Effector CD4-positive, alpha-beta T cell (primary cell): Measurements from ENCODE around the gene PRKAA1.
"Not testable (repeated sequence)": the region's sequence is repeated elsewhere in the genome, so short reads cannot be mapped to it uniquely, and the experiment has no call there.

Experiments used
- DNase-seq: peaks from one replicate; pipeline ENCODE4 v3.0.0-alpha.2; 2020

PRKAA1 gene

DNA sequence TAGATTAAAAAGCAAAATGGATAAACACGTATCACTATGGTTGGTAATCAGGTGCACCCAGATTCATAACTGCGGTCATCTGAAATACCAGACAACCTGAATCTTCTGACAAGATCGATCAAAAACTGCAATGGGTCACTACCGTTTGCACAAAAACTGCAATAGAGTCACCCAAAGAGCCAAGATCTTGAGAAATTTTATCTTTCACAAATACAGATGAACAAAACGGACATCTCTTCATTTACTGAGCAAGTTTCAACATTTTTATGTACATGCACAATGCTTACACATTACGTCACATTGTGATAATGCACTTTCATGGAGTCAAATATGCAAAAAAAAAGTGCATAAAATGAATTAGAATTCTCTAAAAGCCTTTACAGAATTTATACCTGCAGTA, 18.6 kb downstream of the PRKAA1 start:
- no peak for DNase-seq

DNA sequence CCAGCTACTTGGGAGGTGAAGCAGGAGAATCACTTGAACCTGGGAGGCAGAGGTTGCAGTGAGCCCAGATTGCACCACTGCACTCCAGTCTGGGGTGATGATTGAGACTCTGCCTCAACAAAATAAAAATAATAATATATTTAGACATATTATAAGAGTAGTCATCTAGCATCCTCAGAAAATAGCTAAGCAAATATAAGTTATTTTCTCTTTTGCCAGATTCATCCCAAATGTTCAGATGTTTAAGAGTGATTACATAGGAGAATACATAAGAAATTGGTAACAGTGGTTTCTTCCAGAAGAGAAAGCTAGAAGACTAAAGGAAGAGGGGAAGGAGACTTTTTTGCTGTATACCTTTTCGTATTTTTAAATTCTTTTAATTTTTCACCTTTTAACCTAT, 20.0 kb downstream of the PRKAA1 start:
- no peak for DNase-seq

DNA sequence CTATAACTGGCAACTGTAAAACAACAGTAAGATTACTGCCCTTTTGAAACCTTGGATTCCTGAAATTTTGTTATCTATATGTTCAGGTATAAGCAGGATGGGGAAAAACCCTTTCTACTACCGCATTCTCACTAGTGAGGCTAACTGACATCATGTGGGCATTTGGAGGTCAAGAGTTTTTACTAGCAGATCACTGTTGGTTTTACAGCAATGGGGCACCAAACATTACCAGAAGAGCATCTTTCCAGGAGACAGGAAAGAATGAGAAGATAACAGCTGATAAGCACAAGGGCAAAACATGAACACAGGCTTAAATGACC, 21.6 kb downstream of the PRKAA1 start:
- no peak for DNase-seq

DNA sequence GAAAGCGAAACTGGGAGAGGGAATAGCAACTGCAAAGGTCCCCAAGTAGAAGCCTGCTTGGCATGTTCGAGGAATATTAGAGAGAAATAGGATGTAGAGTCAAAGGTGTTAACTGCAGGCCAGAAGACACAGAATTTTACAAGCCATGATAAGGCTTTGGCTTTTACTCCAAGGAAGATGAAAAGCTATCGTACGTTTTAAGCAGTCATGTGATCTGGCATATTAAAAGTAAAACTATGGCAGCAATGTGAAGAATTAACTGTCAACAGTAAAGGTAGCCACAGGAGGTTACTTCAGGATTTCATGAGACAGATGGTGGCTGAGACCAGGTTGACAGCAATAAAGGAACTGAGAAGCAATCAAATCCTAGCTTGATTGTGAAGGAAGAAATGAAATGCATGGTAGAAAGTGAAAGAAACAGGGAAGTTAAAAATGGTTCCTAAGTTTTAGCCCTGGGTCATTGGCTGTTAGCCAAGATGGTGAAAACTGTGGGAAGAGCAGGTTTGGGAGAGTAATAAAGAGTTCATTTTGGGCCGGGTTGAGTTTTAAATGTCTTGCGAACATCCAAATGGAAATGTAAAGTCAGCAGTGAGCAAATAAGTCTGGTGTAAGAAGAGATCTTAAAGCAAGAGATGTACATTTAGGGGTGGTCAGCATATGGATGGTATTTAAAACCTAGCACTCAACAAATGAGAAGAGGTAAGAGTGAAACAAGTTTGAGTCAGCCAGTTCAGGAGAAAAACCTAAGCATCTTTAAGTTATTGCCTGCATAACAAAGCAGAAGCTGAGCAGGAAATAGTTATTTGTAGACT, 22.1 kb downstream of the PRKAA1 start:
- no peak for DNase-seq

DNA sequence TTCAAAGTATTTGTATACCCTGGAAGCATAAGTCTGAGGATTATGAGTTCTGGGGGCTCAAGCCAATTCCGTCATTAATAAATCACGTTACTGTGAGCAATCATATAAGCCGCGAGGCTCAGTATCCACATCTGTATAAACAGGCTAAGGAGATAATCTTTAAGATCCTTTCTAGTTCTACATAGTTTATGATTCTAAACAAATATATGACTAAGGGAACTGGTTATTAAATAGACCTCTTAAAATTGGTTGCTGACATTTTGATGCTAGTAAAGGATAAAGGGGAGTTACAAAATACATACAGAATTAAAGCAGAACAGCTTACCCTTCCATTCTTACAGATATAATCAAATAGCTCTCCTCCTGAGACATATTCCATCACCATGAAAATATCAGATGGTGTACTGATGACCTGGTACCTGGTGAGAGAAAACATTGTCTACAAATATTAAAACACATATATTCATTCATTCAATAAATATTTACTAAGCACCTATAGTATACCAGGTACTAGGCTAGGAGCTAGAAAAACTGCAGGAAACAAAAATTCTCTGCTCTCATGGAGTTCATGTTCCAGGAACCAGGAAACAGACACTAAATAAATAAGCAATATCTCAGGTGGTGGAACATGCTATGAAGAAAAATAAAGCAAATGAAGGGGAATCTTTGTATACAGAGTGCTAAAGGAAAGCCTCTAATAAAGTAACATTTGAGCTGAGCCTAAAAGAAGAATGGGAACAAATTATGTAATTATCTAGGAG, 22.9 kb downstream of the PRKAA1 start:
- DNase-seq, result no peak

DNA sequence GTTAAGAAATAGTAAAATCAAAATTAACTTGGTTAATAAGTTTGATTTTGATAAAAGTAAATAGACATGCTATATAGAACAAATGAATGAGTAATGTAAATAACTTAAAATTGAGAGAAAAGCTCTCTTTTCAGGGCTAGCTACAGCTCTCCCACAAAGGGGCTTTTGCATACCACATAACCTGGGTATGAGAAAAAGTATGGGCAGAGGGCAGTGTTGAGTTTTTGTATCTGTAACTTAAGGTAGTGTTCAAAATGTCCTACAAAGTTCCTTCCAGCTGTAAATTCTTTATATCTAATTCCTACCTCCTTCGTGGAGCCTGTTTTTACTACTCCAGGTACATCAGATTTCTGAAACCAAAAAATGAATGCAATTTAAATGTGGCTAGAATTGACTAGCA, 23.6 kb downstream of the PRKAA1 start:
- DNase-seq, result no peak

DNA sequence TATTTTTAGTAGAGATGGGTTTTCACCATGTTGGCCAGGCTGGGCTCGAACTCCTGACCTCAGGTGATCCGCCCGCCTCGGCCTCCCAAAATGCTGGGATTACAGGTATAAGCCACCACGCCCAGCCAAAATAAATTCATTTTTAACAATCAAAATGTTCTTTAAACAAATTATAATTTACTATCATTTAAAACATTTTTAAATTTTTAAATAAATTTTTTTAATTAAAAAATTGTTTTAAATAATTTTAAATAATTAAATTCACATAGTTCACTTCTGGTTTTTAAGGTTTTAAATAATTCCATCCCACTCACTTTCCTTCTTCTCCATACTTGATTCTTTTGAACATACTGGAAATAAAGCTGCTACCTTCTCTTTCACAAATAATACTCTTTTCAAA, 27.4 kb downstream of the PRKAA1 start:
- no peak for DNase-seq

DNA sequence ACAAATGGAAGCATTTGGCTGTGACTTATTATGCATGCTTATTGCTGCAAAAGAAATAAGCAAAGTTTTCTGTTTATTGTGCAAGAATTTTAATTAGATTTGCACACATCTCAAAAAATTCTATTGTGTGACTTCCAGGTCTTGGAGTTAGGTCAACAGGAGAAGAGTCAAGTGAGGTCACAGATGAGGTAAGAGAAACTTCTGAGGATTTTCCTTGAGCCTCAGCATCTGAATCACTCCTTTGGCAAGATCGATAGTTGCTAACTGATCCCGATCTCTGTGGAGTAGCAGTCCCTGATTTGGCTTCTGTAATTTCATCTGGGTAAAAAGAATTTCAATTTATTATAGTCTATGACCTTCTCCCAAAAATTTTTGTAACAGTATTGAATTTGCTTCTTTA, 35.5 kb downstream of the PRKAA1 start:
- no peak for DNase-seq

DNA sequence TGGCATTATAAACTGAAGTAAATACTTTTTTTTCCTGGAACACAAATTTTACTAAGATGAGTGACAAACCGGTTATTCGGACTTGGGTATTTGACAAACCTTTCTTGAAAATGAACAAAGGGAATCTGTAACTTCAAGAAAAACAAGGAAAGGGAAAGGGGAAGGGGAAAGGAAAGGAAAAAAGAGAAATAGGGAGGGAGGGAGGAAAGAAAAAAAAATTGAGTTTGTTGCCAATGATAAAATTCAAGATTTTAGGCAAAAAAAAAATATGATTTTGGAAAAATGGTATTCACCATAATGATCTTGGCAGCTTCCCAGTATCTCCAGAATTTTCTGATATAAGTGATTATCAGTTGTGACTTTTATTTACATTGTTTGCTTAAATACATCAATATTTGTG, 40.8 kb downstream of the PRKAA1 start:
- DNase-seq, result no peak

DNA sequence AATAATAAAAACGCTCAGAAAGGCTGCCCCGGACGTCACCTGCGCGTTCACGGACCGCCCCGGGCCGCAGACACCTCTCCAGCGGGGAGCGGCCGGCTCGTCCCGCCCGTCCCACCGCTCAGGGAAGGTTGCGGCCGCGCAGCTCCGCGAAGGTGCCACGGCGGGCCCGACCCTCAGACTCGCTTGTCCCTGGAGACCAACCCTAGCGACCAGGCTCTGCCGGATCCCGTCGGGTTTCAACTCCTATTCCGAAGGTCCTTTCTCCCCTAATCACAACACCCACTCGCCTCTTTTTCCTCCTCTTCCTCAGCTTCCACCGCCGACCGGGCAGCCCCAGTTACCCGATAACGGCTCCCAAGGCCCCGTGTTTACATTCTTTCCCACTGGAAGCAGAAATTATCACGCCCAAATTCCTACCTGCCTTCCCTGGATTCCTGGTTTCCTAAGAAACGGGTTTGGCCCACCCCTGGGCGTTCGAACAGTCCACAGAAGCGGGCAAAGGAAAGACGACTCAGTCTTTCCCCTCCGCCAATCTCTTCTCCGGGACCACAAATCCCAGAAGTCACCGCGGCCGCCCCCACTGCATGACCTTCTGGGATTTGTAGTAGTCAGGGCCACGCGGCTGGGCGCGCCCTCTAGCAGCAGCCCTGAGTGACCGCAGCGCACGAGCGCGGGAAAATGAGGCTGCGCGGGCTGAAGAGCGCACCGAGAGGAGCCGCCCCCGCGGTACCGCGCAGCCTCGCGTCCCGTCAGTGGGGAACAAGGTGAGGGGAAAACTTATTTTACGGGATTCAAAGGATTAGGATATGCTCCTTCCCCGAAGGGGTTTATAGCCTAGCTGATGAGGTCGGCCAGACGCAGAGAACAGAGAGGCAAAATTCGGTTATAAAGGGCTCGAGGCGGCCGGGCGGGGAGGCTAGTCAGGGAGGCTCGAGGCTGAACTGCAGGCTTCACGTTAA, 42.5 kb downstream of the PRKAA1 start, which contains the start of gene TTC33:
TTC33 (minus strand) TSS at position 555 of the 959 bp plus-strand sequence. CDS start 8,943 bp downstream, outside the sequence.
- peak; percentile 94 for DNase-seq

DNA sequence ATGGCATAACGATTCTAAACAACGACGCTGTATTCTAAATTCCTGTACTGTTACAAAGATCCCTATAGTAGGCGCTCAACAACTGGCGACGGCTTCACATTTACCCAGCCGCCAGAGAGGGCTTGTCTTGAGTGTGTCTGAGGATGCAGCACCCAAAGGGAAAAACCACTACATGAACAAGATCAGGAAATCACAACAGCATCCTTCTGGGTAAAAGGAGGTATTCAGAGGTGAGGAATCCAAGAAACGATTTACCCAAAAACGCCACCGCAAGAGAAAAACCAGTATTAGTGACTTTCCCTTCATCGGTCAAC, 43.1 kb downstream of the PRKAA1 start:
- DNase-seq, result peak; percentile 51

DNA sequence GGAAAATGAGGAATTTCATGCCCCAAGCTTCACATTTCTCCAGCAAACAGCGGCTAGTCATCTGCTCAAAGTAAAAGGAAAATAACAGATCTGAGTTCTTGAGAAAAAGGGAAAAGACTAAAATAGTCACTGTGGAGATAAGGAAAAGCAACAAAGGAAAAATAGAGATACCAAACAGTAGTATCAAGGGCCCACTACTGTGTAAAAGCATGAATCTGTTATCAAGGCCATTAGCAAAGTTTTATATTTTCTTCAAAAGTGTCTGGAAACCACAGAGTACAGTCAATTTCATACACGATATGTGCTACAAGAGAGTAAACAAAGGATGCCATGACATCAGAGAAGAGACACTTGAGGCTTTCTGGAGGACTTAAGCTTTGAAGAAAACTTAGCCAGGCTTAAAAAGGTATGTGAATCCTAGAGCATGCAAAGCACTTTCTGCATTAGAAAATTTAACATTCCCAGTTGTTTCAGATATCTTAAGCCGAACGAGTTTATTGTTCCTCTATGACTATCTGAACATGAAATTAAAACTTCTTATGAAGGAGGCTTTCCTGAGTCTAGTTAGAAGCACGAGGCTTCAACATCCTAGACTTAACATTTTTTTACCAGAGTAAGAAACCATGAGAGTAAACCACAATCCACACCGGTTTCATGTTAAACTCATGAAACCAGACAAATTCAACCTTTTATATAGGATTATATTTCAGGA, 43.6 kb downstream of the PRKAA1 start:
- DNase-seq, result no peak

DNA sequence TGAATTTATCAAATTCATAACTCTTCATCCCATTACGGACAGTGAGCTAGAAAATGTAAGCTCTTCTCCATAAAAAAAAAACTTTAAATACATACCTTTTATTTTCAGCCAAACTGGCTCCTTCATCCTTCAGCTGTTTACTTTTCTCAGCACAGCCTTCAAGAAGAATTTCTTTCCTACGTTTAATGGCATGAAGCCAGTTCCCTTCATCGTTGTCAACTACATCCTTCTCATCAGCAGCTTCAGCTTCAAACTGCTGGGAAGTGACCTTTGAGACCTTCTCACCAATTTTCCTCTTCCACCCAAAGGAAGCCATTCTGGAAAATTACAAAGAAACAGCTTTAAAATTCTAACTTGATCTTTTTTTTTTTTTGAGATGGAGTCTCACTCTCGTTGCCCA, 51.5 kb downstream of the PRKAA1 start:
- DNase-seq, result no peak

DNA sequence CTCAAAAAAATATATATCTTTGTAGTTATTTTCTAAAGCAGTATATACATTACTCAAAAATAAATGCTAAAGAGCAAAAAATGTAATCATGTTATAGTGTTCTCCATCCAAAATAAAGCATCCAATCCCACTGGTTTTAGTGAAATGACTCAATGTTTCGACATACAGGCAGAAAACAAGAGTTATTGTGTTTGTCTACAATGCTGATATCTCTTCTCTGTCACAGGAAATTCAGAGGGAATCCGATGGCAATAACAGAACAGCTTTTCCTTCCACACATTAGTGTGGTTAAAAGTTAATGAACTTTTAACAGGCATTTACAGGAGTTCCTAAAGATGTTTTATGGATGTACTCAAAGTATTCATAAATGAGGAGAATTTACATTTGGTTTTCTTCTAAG, 54.4 kb downstream of the PRKAA1 start:
- no peak for DNase-seq

DNA sequence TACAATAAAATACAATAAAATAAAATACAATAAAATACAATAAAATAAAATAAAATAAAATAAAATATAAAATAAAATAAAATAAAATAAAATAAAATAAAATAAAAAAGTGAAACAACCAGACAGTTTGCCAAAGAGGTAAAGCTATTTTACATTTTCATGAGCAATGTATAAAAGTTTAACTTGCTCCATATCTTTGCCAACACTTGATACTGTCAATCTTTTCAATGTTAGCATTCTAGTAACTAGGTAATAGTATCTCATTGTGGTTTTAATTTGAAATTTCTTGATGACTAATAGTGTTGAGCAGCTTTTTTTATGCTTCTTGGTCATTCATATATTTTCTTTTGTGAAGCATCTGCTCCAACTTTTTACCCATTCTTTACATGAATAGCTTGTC, 59.7 kb downstream of the PRKAA1 start:
- no peak for DNase-seq

DNA sequence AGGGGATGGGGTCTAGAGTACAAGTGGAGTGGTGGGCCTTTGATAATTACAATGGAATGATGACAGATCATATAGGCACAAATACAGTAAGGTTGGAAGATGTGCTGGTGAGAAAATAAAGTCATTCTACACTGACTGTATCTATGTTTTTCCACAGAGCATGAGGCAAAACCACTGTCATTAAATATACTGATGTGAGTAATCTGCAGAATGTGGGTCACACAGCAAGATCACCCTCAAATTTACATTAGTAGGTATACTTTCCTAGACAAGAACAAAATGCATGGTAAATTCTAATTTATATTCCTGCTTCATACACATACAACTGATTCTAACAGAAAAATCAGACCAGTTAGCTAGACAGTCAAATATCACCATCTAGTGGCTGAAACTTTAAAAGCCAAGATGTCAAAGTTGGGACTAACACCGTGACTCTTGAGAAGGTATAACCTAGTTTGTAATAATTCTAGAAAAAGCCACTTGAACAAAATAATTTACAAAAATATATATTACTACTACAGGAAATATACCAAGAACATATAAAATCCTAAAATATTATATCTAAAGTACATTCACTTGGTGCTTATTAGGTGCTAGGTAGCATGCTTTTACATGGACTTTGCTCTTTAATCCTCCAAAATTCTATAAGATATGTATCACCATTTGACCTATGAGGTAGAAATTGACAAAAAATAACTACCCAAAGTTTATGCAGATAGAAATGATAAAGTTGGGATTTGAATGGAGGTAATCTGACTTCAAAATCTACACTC, 61.9 kb downstream of the PRKAA1 start:
- no peak for DNase-seq

DNA sequence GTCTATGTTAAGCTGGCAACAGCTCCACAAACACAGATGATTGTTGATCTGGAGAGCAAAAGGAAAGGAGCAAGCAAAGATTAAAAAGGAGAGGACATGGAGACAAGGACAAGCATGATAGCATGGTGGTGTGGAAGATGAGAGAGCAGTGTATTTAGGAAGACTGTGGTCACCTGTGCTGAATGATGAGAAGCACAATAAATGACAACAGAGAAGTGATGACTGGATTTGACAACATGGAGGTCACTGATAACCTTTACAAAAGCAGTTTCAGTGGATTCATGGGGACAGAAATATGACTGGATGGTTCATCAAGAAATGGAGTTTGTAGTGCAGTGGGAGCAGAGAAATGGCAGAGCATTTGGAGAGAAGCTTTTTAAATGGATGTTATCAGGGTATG, 62.6 kb downstream of the PRKAA1 start:
- no peak for DNase-seq

DNA sequence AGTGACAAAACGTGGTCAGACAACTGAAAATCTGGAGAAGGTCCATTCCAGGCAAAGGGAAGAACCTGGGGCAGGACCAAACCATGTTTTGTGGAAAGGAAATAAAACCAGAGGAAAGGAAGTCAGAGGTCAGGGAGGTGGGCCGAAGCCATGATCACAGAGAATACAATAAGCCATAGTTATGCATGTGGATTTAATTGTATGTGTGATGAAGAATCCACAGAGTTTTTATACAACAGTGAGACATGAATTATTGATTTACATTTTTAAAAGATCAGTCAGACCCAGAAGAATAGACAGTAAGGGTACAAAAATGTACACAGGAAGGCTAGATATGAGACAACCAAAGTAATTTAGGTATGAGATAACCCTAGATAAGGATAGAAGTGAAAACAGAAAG, 63.2 kb downstream of the PRKAA1 start:
- DNase-seq, result no peak

DNA sequence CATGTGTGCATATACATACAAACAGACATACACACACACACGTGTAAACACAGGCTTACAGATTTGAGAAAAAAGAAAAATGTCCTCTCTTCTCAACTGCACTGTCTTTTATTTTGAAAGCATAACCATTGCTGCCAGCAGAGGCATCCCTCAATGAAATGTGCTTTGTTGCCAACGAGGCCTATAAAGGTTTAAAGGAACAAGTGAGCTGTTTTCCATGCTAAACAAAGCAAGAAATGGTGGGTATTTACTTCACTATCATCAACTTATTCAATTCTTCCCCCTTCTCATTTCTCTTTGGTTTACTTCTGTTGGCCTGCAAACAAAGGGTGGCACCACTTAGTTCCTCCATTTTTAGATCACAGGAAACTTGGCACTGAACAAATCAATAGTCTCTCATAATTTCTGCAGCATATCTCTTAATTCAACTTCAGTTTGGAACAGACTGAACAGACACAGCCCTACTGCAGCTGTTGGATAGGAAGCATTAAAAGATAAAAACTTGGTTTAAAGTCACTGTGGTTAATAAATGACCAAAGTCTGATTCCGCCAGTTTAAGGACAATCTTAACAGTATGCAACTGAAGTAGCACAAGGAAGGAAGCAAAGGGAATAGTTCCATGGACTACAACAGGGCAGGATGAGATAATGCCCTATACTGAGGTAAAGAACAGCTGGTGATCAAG, 64.2 kb downstream of the PRKAA1 start:
- no peak for DNase-seq

DNA sequence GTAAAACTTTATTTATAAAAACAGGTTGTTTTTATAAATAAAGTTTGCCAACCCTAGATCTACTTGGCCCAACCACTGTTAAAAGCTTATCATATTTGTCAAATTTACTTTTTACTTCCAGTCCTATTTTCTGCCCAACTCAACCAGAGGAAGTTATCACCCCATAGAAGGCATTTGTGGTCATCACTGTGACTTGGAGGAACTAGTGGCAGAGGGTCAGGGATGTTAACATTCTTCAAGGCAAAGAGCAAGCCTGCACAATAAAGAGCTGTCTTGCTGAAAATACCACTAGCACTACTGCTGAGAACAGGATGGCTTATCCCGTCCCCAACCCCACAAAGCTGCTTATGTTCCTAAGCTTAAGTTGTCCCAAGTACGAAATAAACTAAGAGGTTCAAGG, 64.7 kb downstream of the PRKAA1 start:
- DNase-seq, result no peak

DNA sequence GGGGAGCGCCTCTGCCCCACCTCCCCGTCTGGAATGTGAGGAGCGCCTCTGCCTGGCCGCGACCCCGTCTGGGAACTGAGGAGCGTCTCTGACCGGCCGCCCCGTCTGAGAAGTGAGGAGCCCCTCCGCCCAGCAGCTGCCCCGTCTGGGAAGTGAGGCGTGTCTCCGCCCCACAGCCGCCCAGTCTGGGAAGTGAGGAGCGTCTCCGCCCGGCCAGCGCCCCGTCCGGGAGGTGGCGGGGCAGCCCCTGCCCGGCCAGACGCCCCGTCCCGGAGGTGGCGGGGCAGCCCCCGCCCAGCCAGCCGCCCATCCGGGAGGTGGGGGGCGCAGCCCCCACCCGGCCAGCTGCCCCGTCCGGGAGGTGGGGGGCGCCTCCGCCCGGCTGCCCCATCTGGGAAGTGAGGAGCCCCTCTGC, 75.7 kb downstream of the PRKAA1 start:
- not testable (repeated sequence) for DNase-seq
